ENCODE data around the gene OGFR.

OGFR gene

GRCh38 chr20:62765432-62766070 lies 39.1 kb upstream of the OGFR start:
- Mint-ChIP-seq H3K4me3 (no peak overlapping the region), H3K4me1 (ENCODE audit: low read depth) (peaks cover 5% of the 10 kb centered on the region), H3K27ac (no peak overlapping the region), H3K27me3 (no peaks in the 10 kb centered on the region), H3K36me3 (ENCODE audit: low read depth) (no peaks in the 10 kb centered on the region), H3K9me3 (no peaks in the 10 kb centered on the region)

- no peak overlapping the region for H3K4me3 Mint-ChIP-seq
Observed at GRCh38 chr20:62766071-62766450, 38.6 kb upstream of the OGFR start.

GRCh38 chr20:62766716-62767115 lies 37.9 kb upstream of the OGFR start:
- H3K4me1 Mint-ChIP-seq (ENCODE audit: low read depth): peaks cover 5% of the 10 kb centered on the region
- H3K4me3 Mint-ChIP-seq: no peak overlapping the region

More at GRCh38 chr20:62766071-62766450, 38.6 kb upstream of the OGFR start:
- no peak overlapping the region for H3K27ac Mint-ChIP-seq
- H3K36me3 Mint-ChIP-seq (ENCODE audit: low read depth): no peaks in the 10 kb centered on the region
- peaks cover 5% of the 10 kb centered on the region for H3K4me1 Mint-ChIP-seq (ENCODE audit: low read depth)
- no peaks in the 10 kb centered on the region for H3K9me3 Mint-ChIP-seq
- H3K27me3 Mint-ChIP-seq: no peaks in the 10 kb centered on the region

GRCh38 chr20:62768234-62768546 lies 36.4 kb upstream of the OGFR start:
- no peak overlapping the region for H3K4me3 Mint-ChIP-seq
- H3K27me3 Mint-ChIP-seq: no peaks in the 10 kb centered on the region
- H3K9me3 Mint-ChIP-seq: no peaks in the 10 kb centered on the region
- no peak overlapping the region for H3K27ac Mint-ChIP-seq
- H3K4me1 Mint-ChIP-seq (ENCODE audit: low read depth): peaks cover 8% of the 10 kb centered on the region
- no peaks in the 10 kb centered on the region for H3K36me3 Mint-ChIP-seq (ENCODE audit: low read depth)

More at GRCh38 chr20:62766716-62767115, 37.9 kb upstream of the OGFR start:
- H3K27me3 Mint-ChIP-seq: no peaks in the 10 kb centered on the region
- no peaks in the 10 kb centered on the region for H3K9me3 Mint-ChIP-seq
- no peak overlapping the region for H3K27ac Mint-ChIP-seq
- H3K36me3 Mint-ChIP-seq (ENCODE audit: low read depth): no peaks in the 10 kb centered on the region

- no peaks in the 10 kb centered on the region for H3K36me3 Mint-ChIP-seq (ENCODE audit: low read depth)
- H3K27me3 Mint-ChIP-seq: no peaks in the 10 kb centered on the region
- H3K4me3 Mint-ChIP-seq: no peak overlapping the region
- no peaks in the 10 kb centered on the region for H3K9me3 Mint-ChIP-seq
- H3K4me1 Mint-ChIP-seq (ENCODE audit: low read depth): peaks cover 8% of the 10 kb centered on the region
- H3K27ac Mint-ChIP-seq: no peak overlapping the region
Observed at GRCh38 chr20:62768551-62769287, 35.9 kb upstream of the OGFR start.

GRCh38 chr20:62769346-62770071 lies 35.1 kb upstream of the OGFR start:
- Mint-ChIP-seq H3K9me3 (no peaks in the 10 kb centered on the region), H3K27me3 (no peaks in the 10 kb centered on the region), H3K36me3 (ENCODE audit: low read depth) (no peaks in the 10 kb centered on the region), H3K4me1 (ENCODE audit: low read depth) (peaks cover 15% of the 10 kb centered on the region), H3K4me3 (no peak overlapping the region), H3K27ac (no peak overlapping the region)

GRCh38 chr20:62770111-62770910 lies 34.3 kb upstream of the OGFR start:
- Mint-ChIP-seq H3K4me1 (ENCODE audit: low read depth) (peaks cover 23% of the 10 kb centered on the region), H3K4me3 (no peak overlapping the region), H3K27ac (no peak overlapping the region), H3K36me3 (ENCODE audit: low read depth) (no peaks in the 10 kb centered on the region), H3K27me3 (no peaks in the 10 kb centered on the region), H3K9me3 (no peaks in the 10 kb centered on the region)

- no peak overlapping the region for H3K4me3 Mint-ChIP-seq
- no peaks in the 10 kb centered on the region for H3K9me3 Mint-ChIP-seq
- H3K27me3 Mint-ChIP-seq: no peaks in the 10 kb centered on the region
- H3K27ac Mint-ChIP-seq: no peak overlapping the region
- no peaks in the 10 kb centered on the region for H3K36me3 Mint-ChIP-seq (ENCODE audit: low read depth)
- H3K4me1 Mint-ChIP-seq (ENCODE audit: low read depth): peaks cover 29% of the 10 kb centered on the region
Observed at GRCh38 chr20:62770916-62771315, 33.7 kb upstream of the OGFR start.

- Mint-ChIP-seq H3K27me3 (no peaks in the 10 kb centered on the region), H3K4me3 (no peak overlapping the region), H3K4me1 (ENCODE audit: low read depth) (peaks cover 35% of the 10 kb centered on the region), H3K36me3 (ENCODE audit: low read depth) (no peaks in the 10 kb centered on the region), H3K27ac (no peak overlapping the region), H3K9me3 (no peaks in the 10 kb centered on the region)
Observed at GRCh38 chr20:62771396-62772102, 33.1 kb upstream of the OGFR start.

- Mint-ChIP-seq H3K9me3 (no peaks in the 10 kb centered on the region), H3K27me3 (no peaks in the 10 kb centered on the region), H3K27ac (no peak overlapping the region), H3K36me3 (ENCODE audit: low read depth) (no peaks in the 10 kb centered on the region), H3K4me3 (no peak overlapping the region), H3K4me1 (ENCODE audit: low read depth) (peaks cover 40% of the 10 kb centered on the region)
Observed at GRCh38 chr20:62772103-62772611, 32.5 kb upstream of the OGFR start.

- Mint-ChIP-seq H3K27me3 (no peaks in the 10 kb centered on the region), H3K36me3 (ENCODE audit: low read depth) (no peaks in the 10 kb centered on the region), H3K4me3 (no peak overlapping the region), H3K9me3 (no peaks in the 10 kb centered on the region), H3K4me1 (ENCODE audit: low read depth) (peaks cover 40% of the 10 kb centered on the region), H3K27ac (no peak overlapping the region)
Observed at GRCh38 chr20:62772619-62772989, 32.0 kb upstream of the OGFR start.

- Mint-ChIP-seq H3K4me1 (ENCODE audit: low read depth) (peaks cover 40% of the 10 kb centered on the region), H3K27ac (no peak overlapping the region), H3K9me3 (no peaks in the 10 kb centered on the region), H3K4me3 (no peak overlapping the region), H3K36me3 (ENCODE audit: low read depth) (no peaks in the 10 kb centered on the region), H3K27me3 (no peaks in the 10 kb centered on the region)
Observed at GRCh38 chr20:62772990-62773844, 31.4 kb upstream of the OGFR start.

- H3K9me3 Mint-ChIP-seq: no peaks in the 10 kb centered on the region
- H3K27me3 Mint-ChIP-seq: no peaks in the 10 kb centered on the region
- no peak overlapping the region for H3K4me3 Mint-ChIP-seq
- H3K4me1 Mint-ChIP-seq (ENCODE audit: low read depth): peaks cover 40% of the 10 kb centered on the region
- peak overlapping the region; percentile 8 for H3K27ac Mint-ChIP-seq
- no peaks in the 10 kb centered on the region for H3K36me3 Mint-ChIP-seq (ENCODE audit: low read depth)
Observed at GRCh38 chr20:62773845-62774714, 30.6 kb upstream of the OGFR start.

All from stimulated activated naive CD8-positive, alpha-beta T cell treated with anti-CD3 and anti-CD28 coated beads, Interleukin-15, Interleukin-2, amounts not matched to agents 100 ng/mL and 50 ng/mL, for 24 hours (primary cell).